CD4-positive, alpha-beta T cell treated with Interleukin-21 for 1 hour (primary cell): ENCODE measurements around the gene DUOX2.
"Not testable (repeated sequence)": the region's sequence is repeated elsewhere in the genome, so short reads cannot be mapped to it uniquely, and the experiment has no call there.

Experiments
- DNase-seq: peaks from one replicate; pipeline ENCODE4 v3.0.0-alpha.2; 2020

DUOX2 gene

DNA sequence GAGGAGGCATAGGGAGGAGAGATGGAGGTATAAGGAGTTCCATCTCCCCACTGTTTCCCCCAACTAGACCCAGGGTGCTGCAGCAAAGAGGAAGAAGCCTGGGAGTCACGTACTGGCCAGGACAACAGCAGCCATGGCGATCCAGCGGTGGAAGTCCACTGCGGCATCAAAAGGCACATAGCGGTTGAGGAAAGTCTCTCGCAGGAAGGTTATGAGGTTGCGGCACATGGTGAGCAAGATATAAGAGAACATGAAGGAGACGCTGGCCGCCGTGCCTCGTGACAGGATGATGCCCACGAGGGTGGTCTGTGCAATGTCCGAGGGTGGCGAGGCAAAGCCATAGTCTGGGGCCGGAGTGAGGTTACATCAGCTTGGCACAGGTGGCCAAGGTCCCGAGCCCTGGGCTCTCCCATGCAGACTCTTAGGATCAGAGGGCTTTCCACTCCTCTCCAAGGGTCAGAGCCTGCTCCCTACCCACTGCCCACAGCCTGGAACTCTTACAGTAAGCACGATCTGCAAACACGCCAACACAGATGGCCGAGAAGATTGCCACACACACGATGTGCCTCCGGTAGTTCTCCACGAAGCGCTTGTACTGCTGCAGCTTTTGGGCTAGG, 14.3 kb downstream of the DUOX2 start:
- no peak for DNase-seq

DNA sequence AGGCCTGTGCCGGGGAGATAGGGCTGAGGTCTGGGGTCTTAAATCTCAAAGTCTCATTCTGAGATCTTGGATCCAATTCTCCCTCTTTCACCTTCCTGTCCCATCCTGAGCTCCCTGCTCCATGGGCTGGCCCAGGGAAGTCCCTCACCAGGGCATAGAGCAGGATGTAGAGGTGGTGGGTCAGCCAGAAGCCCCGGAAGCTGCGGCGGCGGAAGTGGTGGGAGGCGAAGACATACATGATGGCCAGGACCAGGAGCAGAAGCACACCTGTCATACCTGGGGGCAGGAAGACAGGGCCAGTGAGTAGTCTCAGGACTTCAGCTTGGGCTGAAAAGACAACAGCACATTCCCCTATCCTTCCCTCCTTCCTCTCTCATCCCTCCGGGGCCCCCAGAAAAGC, 16.5 kb downstream of the DUOX2 start:
- DNase-seq: no peak

- no peak for DNase-seq
Observed at GRCh38 chr15:45095661-45096060, 18.3 kb downstream of the DUOX2 start.

GRCh38 chr15:45094358-45094730, 19.6 kb downstream of the DUOX2 start:
- no peak for DNase-seq

GRCh38 chr15:45093622-45094357, 20.2 kb downstream of the DUOX2 start:
- DNase-seq: no peak

- DNase-seq: no peak
Observed at GRCh38 chr15:45093013-45093412, 21.0 kb downstream of the DUOX2 start.

- DNase-seq: no peak
Observed at GRCh38 chr15:45091576-45091975, 22.4 kb downstream of the DUOX2 start.

GRCh38 chr15:45091161-45091560, 22.8 kb downstream of the DUOX2 start:
- DNase-seq: no peak

DNA sequence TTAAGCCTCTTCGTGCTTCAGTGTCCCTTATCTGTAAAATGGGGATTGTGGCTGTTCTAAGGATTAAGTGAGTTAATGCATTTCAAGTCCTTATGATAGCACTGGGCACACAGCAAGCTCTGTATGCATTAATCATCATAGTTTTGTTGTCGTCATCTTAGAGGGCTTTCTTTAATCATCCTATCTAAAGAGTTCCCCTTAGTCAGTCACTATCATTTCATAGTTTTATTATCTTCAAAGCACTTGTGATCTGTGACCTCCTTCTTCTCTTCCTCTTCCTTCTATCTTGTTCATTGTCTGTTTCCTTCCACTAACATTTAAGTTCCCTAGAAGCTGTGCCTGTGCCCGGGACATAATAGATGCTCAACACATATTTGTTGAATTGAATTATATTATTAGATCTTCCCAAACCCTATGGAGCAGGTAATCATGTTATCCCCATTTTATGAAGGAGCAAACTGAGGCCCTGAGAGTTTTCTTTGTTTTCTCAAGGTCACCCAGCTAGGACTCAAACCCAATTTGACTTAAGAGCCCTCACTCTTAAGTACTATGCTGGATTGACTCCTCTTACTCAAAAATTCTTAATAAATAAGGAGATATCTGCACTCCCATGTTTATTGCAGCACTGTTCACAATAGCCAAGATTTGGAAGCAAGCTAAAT, 24.1 kb downstream of the DUOX2 start:
- no peak for DNase-seq

DNA sequence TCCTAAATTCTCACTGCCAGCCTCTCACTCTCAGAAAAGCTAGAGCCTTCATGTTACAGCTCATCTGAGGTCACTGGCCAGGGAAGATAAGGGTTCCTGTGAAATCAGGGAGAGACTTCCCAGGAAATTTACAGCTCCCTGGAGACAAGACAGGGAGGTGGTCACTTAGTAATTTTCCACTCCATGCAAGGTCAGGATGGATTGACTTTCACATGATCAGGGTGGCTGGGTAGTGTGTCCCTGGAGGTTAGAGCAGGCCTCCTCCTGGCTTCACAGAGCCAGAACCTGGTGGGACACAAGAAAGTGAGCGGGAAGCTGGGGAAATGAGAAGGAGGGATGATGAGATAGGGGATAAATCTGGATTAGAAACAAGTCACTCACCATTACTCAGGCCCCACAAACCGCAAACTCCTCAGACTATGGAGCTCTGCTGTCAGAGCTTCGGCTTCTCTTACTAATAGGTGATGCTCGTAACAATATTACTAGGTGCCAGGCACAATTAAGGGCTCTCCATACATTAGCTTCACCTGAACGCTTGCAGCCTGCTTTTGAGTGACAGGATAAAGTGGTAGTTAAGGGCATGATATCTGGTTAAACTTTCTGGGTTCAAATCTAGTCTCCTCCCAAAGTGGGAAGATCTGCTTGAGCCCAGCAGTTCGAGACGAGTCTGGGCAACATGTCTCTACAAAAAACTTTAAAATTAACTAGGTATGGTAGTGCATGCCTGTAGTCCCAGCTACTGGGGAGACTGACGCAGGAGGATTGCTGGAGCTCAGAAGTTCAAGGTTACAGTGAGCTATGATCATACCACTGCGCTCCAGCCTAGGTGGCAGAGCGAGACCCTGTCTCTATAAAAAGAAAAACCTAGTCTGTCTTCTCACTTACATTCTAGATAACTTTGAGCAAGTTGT, 24.9 kb downstream of the DUOX2 start:
- no peak for DNase-seq

GRCh38 chr15:45087513-45087912, 26.5 kb downstream of the DUOX2 start:
- DNase-seq: no peak

DNA sequence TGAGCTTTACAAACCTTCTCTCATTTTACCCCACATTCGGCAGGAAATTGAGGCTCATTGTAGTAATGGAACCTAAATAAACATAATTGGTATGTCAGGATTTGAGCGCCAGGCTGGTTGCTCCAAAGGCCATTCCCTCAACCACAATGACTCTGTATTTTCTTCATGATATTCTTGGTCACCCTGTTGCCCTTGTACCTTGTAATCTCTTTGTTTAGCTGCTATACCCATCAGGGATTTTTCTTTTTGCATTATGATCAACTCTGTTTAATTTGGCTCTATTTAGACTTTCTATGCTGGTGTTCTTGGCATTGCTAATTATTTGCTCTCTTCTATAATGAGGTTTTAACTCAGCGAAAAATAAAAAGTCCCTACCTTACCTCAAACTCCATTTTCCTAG, 29.8 kb downstream of the DUOX2 start:
- no peak for DNase-seq

GRCh38 chr15:45083223-45083622, 30.7 kb downstream of the DUOX2 start:
- no peak for DNase-seq

DNA sequence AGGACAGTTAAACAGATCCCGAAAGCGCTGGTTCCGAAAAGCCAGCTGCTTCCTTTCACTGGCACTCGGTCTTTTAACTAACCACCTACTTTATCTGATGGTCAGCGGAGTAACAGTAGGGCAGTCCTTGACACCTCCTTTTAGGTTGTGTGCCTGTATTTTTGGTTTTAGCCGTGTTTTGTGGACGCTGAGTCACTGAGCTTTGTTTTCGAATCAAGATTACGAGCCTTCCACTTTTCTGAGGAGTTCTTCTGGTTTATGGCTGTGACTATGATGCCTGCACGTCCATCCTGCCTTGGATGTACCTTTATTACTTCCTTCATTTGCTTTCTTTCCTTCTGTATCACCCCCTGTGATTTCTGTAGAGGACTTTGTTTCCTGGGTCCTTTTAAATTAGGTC, 31.6 kb downstream of the DUOX2 start:
- not testable (repeated sequence) for DNase-seq

DNA sequence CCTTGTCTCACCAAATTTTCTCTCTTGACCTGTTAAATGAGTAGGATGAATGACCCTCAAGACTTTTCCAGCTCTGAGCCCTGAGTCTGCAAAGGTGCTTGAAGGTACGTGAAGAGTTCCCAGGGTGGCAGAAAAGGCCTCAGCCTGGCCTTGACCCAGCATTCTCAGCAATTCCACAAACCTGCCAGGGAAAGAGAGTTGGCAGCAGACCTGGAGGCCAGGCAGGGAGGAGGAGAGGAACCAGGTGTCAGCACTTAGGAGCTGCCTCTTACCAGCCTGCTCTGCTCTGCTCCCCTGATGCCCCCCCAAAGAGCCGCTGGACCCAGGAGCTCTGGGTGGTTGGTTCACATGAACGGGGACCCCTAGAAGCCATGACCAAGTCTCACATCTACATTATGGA, 33.4 kb downstream of the DUOX2 start:
- DNase-seq: not testable (repeated sequence)

GRCh38 chr15:45079628-45080246, 34.2 kb downstream of the DUOX2 start:
- DNase-seq: not testable (repeated sequence)

GRCh38 chr15:45079201-45079600, 34.8 kb downstream of the DUOX2 start:
- DNase-seq: not testable (repeated sequence)

DNA sequence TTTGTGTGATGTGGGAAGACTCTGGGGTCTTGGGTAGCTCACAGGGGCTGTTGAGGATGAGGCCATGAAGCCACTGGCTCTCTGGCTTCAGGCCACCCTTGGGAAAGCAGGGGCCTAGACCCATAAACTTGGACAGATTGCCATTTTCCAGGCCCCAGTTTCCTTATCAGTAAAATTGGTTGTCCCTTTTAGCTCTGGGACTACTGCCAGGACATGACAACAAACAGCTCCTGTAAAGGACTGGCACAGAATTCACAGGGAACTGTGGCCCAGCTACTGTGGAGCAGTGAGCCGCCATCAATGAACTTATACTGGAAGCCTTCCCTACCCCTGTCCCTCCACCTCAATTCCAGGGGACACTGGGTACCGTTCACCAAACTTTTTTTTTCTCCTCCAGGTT, 36.6 kb downstream of the DUOX2 start:
- DNase-seq: not testable (repeated sequence)

DNA sequence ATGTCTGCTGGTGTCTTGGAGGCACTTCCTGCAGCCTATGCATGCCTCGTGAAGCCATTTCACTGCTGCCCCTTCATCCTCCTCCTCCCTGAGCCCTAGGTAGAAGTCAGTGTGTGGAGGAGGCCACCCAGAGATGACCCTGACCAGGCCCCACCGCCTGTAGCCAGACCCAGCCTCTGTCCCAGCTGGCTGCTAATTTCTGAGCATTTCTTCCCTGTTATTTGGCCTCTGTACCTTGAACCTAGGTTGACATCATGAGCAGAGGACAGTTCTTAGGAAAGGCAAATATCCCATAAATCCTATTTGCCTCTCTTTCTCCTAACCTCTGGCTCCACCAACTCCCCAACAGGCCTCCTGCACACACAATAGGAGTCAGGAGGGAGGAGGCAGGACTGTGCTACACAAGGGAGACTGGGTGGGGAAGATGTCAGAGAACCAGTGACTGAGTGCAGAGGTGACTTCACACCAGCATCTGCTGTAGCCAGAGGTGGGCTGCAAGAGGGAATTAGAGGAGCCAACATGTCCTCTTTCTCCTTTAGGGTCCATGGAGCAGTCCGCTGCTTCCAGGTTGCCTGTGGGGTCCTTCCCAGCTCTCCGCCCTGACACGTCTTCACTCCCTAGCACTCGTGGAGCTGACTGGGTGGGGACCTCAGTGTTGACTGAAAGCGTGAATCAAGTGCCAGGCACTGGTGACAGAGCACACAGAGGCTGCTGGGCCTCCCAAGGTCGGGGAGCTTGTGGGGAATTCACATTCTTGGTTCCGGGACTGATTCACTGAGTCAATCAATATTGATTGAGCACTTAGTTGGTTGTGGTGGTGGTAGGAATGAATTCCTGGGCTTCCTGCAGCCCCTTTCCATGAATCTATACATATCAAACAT, 38.3 kb downstream of the DUOX2 start:
- not testable (repeated sequence) for DNase-seq

DNA sequence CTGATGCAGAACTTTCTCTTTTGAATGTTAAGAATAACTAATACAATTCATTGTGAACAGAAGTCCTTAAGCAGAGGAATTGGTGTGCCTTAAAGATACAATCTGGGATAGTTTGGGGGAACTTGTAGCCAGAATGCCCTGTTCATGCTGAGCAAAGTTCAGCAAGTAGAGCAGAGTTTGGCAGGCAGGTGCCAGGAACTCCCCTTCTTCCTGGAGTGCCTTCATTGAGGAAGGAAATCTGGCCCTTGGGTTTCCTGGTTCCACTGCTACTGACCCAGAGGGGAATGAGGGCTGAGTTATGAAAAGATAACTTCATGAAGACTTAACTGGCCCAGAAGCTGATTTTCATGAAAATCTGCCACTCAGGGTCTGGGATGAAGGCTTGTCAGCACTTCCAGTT, 40.4 kb downstream of the DUOX2 start:
- not testable (repeated sequence) for DNase-seq

DNA sequence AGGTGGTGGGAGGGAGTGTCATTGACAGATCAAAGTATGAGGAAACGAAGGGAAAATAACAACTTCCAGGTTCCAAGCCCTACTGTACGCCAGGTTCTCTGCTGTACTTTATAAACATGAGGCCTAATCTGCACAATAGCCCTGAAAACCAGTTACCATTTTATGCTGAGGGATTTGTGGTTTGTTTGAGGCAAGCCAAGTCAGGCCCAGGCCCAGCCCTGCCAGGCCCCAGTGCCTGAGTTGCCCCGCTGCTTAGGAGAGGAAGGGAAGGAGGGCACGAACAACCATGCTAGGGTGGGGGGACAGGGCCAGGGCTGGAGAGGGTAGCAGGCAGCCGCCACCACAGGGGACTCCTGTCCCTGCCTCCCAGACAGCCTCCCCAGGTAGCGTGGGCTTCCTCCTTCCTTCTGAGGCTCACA, 44.0 kb downstream of the DUOX2 start:
- not testable (repeated sequence) for DNase-seq

DNA sequence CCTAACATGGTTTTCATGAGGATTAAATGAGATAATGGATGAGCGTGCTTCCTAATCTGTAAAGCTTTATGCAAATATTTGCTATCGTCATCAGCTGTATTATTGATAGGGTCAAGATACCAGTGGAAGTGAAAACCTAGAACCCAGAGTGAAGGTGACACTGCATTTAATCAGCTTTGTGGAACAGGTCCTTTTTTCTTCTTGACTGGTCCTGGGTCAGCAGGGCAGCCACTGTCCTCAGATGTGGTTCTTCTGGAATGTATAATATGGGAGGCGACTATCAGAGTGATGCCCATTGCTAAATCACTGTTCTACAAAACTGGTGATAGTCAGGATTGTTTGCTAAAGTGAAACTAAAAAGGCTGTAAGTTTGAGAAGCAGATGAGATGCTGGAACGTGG, 49.6 kb downstream of the DUOX2 start:
- no peak for DNase-seq
